ENCODE data around the gene LRRC45.

DNA sequence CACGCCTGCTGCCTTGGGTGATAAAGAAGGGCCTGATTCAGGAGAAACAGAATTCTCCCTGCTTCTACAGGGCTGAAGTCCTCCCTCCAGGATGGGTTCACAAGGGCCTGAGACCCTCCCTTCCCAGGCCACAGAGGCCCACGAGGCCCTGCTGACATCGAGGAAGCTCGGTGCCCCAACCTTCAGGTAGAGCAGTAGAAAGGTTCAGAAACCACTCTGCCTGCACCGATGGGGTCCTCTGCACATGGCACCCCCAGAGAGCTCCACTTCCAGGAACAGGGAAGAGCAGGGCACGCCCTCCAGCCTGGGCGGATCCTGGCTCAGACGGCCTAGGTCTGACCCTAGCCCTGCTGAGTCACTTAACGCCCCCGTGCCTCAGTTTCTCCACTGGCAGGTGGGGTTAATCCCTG lies 1.2 kb upstream of the LRRC45 start:
- TF ChIP-seq, protein P1, sequence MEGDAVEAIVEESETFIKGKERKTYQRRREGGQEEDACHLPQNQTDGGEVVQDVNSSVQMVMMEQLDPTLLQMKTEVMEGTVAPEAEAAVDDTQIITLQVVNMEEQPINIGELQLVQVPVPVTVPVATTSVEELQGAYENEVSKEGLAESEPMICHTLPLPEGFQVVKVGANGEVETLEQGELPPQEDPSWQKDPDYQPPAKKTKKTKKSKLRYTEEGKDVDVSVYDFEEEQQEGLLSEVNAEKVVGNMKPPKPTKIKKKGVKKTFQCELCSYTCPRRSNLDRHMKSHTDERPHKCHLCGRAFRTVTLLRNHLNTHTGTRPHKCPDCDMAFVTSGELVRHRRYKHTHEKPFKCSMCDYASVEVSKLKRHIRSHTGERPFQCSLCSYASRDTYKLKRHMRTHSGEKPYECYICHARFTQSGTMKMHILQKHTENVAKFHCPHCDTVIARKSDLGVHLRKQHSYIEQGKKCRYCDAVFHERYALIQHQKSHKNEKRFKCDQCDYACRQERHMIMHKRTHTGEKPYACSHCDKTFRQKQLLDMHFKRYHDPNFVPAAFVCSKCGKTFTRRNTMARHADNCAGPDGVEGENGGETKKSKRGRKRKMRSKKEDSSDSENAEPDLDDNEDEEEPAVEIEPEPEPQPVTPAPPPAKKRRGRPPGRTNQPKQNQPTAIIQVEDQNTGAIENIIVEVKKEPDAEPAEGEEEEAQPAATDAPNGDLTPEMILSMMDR (IDR thresholded peaks at IDR 0.05): no peak
- no peak for TF ChIP-seq POLR2A (IDR thresholded peaks at IDR 0.05)
- no peak for TF ChIP-seq EP300 (IDR thresholded peaks at IDR 0.05)

All from stomach (tissue), 4 donors.